GM18858 (cell line): Measurements from ENCODE around the gene CKMT1B.
A peak's percentile ranks its signal among the peaks of the same experiment; 100 is the strongest.
"Not testable (repeated sequence)": the region's sequence is repeated elsewhere in the genome, so short reads cannot be mapped to it uniquely, and the experiment has no call there.

Experiments used
- ATAC-seq: cut with Tn5 transposase; IDR thresholded peaks from one replicate; pipeline ENCODE4 v1.9.1; 2021; ENCODE audit not compliant: unreplicated experiment

Gene CKMT1B

GRCh38 chr15:43593328-43594190 is at the start of gene CKMT1B:
TSS of gene CKMT1B (plus strand) at chr15:43594027. CDS start at chr15:43594219, 192 bp downstream.
- ATAC-seq = not testable (repeated sequence)

GRCh38 chr15:43544266-43544665 is 49.6 kb upstream of the CKMT1B start:
- ATAC-seq = no peak

- ATAC-seq = no peak
Measured at GRCh38 chr15:43545426-43545825, 48.4 kb upstream of the CKMT1B start.

GRCh38 chr15:43547539-43547938 is 46.3 kb upstream of the CKMT1B start:
- no peak for ATAC-seq

- ATAC-seq = no peak
Measured at GRCh38 chr15:43550527-43551363, 43.1 kb upstream of the CKMT1B start.

GRCh38 chr15:43552256-43552655 is 41.6 kb upstream of the CKMT1B start:
- no peak for ATAC-seq

GRCh38 chr15:43552986-43553385 is 40.8 kb upstream of the CKMT1B start:
- ATAC-seq = no peak

GRCh38 chr15:43562753-43563152 is 31.1 kb upstream of the CKMT1B start:
- not testable (repeated sequence) for ATAC-seq

- not testable (repeated sequence) for ATAC-seq
Measured at GRCh38 chr15:43563793-43564192, 30.0 kb upstream of the CKMT1B start.

GRCh38 chr15:43566615-43567014 is 27.2 kb upstream of the CKMT1B start:
- not testable (repeated sequence) for ATAC-seq

GRCh38 chr15:43574607-43575006 is 19.2 kb upstream of the CKMT1B start:
- ATAC-seq = not testable (repeated sequence)

GRCh38 chr15:43589778-43590466 is 3.9 kb upstream of the CKMT1B start, which contains the start of gene PPIP5K1:
TSS of gene PPIP5K1 (minus strand) at chr15:43590208. CDS start at chr15:43584504, 5,704 bp downstream.
- peak; percentile 90 for ATAC-seq

- ATAC-seq = not testable (repeated sequence)
Measured at GRCh38 chr15:43592841-43593240, 986 bp upstream of the CKMT1B start.

GRCh38 chr15:43599131-43599530 is 5.3 kb downstream of the CKMT1B start:
- ATAC-seq = not testable (repeated sequence)

- not testable (repeated sequence) for ATAC-seq
Measured at GRCh38 chr15:43600200-43600599, 6.4 kb downstream of the CKMT1B start.

GRCh38 chr15:43602233-43602632 is 8.4 kb downstream of the CKMT1B start:
- not testable (repeated sequence) for ATAC-seq

GRCh38 chr15:43617750-43618149 is 23.9 kb downstream of the CKMT1B start:
- not testable (repeated sequence) for ATAC-seq

- ATAC-seq = not testable (repeated sequence)
Measured at GRCh38 chr15:43618700-43619099, 24.9 kb downstream of the CKMT1B start, which contains the start of gene STRC. TSS of gene STRC (minus strand) at chr15:43618800. CDS start at chr15:43618722, 78 bp downstream.

GRCh38 chr15:43622068-43622799 is 28.4 kb downstream of the CKMT1B start:
- not testable (repeated sequence) for ATAC-seq

- ATAC-seq = no peak
Measured at GRCh38 chr15:43625106-43625505, 31.3 kb downstream of the CKMT1B start.
